Measurements from ENCODE around the gene RAB37.

RAB37 gene

GRCh38 chr17:74792586-74793105 is 55.6 kb downstream of the RAB37 start:
- no peak for DNase-seq (ENCODE audit: low spot score)
- TF ChIP-seq CTCF (IDR thresholded peaks at IDR 0.05; ENCODE audit: extremely low read depth, insufficient read depth, missing control alignments), result no peak
- in situ Hi-C loops (cut with MboI; ENCODE audit: low pct_unique_long_range_greater_than_20kb, low sequenced_read_pairs, unreplicated experiment), result no loop called here

- no peak for DNase-seq (ENCODE audit: low spot score)
- no peak for TF ChIP-seq CTCF (IDR thresholded peaks at IDR 0.05; ENCODE audit: extremely low read depth, insufficient read depth, missing control alignments)
- in situ Hi-C loops (cut with MboI; ENCODE audit: low pct_unique_long_range_greater_than_20kb, low sequenced_read_pairs, unreplicated experiment), result no loop called here
Measured at GRCh38 chr17:74795327-74796020, 58.4 kb downstream of the RAB37 start.

- DNase-seq (ENCODE audit: low spot score), result no peak
- TF ChIP-seq CTCF (IDR thresholded peaks at IDR 0.05; ENCODE audit: extremely low read depth, insufficient read depth, missing control alignments), result no peak
- in situ Hi-C loops (cut with MboI; ENCODE audit: low pct_unique_long_range_greater_than_20kb, low sequenced_read_pairs, unreplicated experiment), result no loop called here
Measured at GRCh38 chr17:74796211-74796610, 59.2 kb downstream of the RAB37 start.

GRCh38 chr17:74796866-74797265 is 59.8 kb downstream of the RAB37 start:
- in situ Hi-C loops (cut with MboI; ENCODE audit: low pct_unique_long_range_greater_than_20kb, low sequenced_read_pairs, unreplicated experiment), result no loop called here
- TF ChIP-seq CTCF (IDR thresholded peaks at IDR 0.05; ENCODE audit: extremely low read depth, insufficient read depth, missing control alignments), result no peak

More at GRCh38 chr17:74796866-74797265, 59.8 kb downstream of the RAB37 start:
- DNase-seq (ENCODE audit: low spot score), result no peak

Data from GM13977 (cell line).